NCI-H510A (cell line): ENCODE measurements around the gene OR10H4.
"Not testable (repeated sequence)": the region's sequence is repeated elsewhere in the genome, so short reads cannot be mapped to it uniquely, and the experiment has no call there.

Source experiments
- DNase-seq: peaks from one replicate; lab custom pipeline; 2025; lab: John Stamatoyannopoulos, UW

Gene OR10H4

GRCh38 chr19:15944401-15944800 lies 4.4 kb upstream of the OR10H4 start:
- no peak for DNase-seq

- no peak for DNase-seq
Observed at GRCh38 chr19:15945301-15945700, 3.5 kb upstream of the OR10H4 start.

- no peak for DNase-seq
Observed at GRCh38 chr19:15954820-15955219, 6.0 kb downstream of the OR10H4 start.

GRCh38 chr19:15962319-15962718 lies 13.5 kb downstream of the OR10H4 start:
- DNase-seq = no peak

- no peak for DNase-seq
Observed at GRCh38 chr19:15964231-15964630, 15.4 kb downstream of the OR10H4 start.

GRCh38 chr19:15971224-15971780 lies 22.5 kb downstream of the OR10H4 start:
- no peak for DNase-seq

- not testable (repeated sequence) for DNase-seq
Observed at GRCh38 chr19:15972043-15972442, 23.2 kb downstream of the OR10H4 start.

GRCh38 chr19:15974856-15975255 lies 26.0 kb downstream of the OR10H4 start:
- DNase-seq = no peak

GRCh38 chr19:15976836-15977689 lies 28.3 kb downstream of the OR10H4 start:
- DNase-seq = no peak

- DNase-seq = no peak
Observed at GRCh38 chr19:15977690-15978089, 28.9 kb downstream of the OR10H4 start.

GRCh38 chr19:15979293-15979692 lies 30.5 kb downstream of the OR10H4 start:
- DNase-seq = no peak

- DNase-seq = not testable (repeated sequence)
Observed at GRCh38 chr19:15985831-15986230, 37.0 kb downstream of the OR10H4 start.

- DNase-seq = no peak
Observed at GRCh38 chr19:15986701-15987100, 37.9 kb downstream of the OR10H4 start.

- no peak for DNase-seq
Observed at GRCh38 chr19:15989889-15990288, 41.1 kb downstream of the OR10H4 start.

GRCh38 chr19:15991602-15992001 lies 42.8 kb downstream of the OR10H4 start:
- DNase-seq = no peak

GRCh38 chr19:15992014-15992413 lies 43.2 kb downstream of the OR10H4 start:
- DNase-seq = no peak

GRCh38 chr19:15995536-15995935 lies 46.7 kb downstream of the OR10H4 start:
- DNase-seq = no peak

- no peak for DNase-seq
Observed at GRCh38 chr19:15998166-15998565, 49.4 kb downstream of the OR10H4 start.
